ENCODE results near the gene PTCD2.
A peak's percentile ranks its signal among the peaks of the same experiment; 100 is the strongest.

Gene PTCD2

GRCh38 chr5:72408603-72409002 is 88.4 kb downstream of the PTCD2 start:
- TF ChIP-seq CTCF (conservative IDR thresholded peaks at IDR 0.05; ENCODE audit: low read depth, low read length) = no peak
- no peak overlapping the region for H3K4me3 ChIP-seq (ENCODE audit: low read depth, low read length)
- DNase-seq (ENCODE audit: low read depth) = peak; percentile 59

GRCh38 chr5:72410688-72411295 is 90.6 kb downstream of the PTCD2 start:
- no peak overlapping the region for H3K4me3 ChIP-seq (ENCODE audit: low read depth, low read length)
- TF ChIP-seq CTCF (conservative IDR thresholded peaks at IDR 0.05; ENCODE audit: low read depth, low read length) = no peak
- peak; percentile 80 for DNase-seq (ENCODE audit: low read depth)

- no peak overlapping the region for H3K4me3 ChIP-seq (ENCODE audit: low read depth, low read length)
- peak; percentile 60 for TF ChIP-seq CTCF (conservative IDR thresholded peaks at IDR 0.05; ENCODE audit: low read depth, low read length)
- DNase-seq (ENCODE audit: low read depth) = peak; percentile 86
Observed at GRCh38 chr5:72412283-72413055, 92.3 kb downstream of the PTCD2 start.

- DNase-seq (ENCODE audit: low read depth) = no peak
- no peak for TF ChIP-seq CTCF (conservative IDR thresholded peaks at IDR 0.05; ENCODE audit: low read depth, low read length)
- H3K4me3 ChIP-seq (ENCODE audit: low read depth, low read length) = no peak overlapping the region
Observed at GRCh38 chr5:72415616-72416325, 95.6 kb downstream of the PTCD2 start.

GRCh38 chr5:72417333-72418062 is 97.3 kb downstream of the PTCD2 start:
- no peak for TF ChIP-seq CTCF (conservative IDR thresholded peaks at IDR 0.05; ENCODE audit: low read depth, low read length)
- no peak overlapping the region for H3K4me3 ChIP-seq (ENCODE audit: low read depth, low read length)
- no peak for DNase-seq (ENCODE audit: low read depth)

Data from choroid plexus epithelial cell (primary cell).